HuH-7 (cell line): ENCODE results near the gene GMDS.
"Not testable (repeated sequence)": the region's sequence is repeated elsewhere in the genome, so short reads cannot be mapped to it uniquely, and the experiment has no call there.

Experiments
- DNase-seq: peaks from one replicate; pipeline ENCODE4 v3.0.0; 2011; ENCODE audit warnings: low spot score

The GMDS gene

DNA sequence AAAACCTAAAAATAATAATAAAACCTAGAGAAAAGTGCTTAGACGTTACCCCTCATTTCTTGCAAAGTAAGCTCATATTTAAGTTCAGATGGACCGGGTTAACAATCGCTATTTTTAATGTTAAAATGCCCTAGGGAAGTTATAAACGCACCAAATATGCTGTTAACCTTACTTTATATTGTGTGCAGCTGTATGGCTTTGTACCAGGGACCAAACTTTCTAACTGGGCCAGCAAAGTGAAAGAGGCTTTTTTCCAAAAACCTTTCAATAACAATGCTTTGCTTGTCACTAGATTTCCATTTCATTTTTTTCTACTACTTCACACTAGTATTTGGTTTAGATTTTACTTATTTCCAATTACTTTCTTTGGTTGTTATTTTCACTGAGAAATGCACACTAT, 387.2 kb downstream of the GMDS start:
- DNase-seq = no peak

DNA sequence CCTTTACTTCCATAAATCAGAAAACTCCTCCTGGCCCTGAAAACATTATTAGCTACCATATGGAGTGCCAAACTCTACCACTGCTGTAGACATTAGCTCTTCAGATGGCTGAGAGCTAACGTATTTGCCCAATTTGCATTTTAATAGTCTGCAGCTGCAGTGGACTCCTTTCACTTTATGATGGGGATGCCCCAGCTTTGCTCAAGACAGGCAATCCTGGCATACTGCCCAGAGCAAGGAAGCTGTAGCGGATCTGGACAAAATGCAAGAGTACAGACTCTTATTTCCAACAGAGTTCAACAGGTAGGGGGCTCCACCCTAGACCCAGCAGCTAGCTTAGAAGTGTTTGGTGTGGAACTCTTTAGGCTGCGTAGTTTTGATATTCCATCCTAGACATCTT, 389.0 kb downstream of the GMDS start:
- no peak for DNase-seq

DNA sequence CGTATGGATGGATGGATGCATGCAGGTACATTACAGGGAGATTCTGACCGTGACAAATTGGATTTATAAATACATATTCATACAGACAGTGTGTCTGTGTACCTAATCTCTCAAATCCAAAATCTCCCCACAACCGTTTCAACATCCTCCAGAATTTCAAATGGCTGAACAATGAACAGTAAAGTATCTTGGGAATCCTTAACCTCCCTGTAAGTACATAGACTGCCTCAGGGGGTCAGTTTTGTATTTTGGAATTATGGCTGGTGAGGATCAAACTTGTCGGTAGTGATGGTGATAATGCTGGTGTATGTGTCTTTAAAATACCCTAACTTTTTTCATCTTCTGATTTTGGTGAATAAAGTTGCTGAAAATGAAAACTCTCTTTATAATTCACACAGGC, 389.5 kb downstream of the GMDS start:
- no peak for DNase-seq

DNA sequence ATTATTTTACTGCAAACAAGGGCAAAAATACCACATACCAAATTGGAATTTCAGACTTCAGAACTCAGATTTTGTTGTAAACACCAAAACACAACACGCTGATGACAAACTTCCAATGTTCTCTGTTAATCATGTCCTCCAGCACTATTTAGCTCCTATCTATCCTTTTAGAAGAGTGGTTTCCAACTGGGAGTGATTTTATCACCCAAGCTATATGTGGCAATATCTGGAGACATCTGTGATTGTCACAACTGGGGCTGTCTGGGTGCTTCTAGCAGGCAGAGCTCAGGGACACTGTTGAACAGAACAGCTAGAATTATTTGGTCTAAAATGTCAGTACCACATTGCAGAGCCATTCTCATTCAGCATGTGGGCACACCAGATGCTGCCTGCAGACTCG, 391.1 kb downstream of the GMDS start:
- no peak for DNase-seq

DNA sequence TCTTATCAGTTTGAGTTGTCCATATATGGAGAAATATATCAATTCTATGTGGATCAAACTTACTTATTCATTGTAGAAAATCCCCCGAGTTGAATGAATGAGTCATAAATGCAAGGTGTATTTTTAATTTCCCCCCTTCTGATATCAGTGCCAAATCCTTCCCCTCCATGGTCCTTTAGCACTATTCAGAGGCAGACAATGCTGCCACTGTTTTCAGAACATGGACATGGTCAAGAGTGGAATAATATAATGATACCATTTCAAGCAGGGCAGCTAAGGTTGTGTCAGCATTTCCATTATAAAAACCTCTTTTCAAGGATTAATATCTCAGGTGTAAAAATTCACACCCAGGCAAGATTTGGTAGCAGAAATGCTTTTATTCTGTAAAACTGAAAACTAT, 391.6 kb downstream of the GMDS start:
- no peak for DNase-seq

DNA sequence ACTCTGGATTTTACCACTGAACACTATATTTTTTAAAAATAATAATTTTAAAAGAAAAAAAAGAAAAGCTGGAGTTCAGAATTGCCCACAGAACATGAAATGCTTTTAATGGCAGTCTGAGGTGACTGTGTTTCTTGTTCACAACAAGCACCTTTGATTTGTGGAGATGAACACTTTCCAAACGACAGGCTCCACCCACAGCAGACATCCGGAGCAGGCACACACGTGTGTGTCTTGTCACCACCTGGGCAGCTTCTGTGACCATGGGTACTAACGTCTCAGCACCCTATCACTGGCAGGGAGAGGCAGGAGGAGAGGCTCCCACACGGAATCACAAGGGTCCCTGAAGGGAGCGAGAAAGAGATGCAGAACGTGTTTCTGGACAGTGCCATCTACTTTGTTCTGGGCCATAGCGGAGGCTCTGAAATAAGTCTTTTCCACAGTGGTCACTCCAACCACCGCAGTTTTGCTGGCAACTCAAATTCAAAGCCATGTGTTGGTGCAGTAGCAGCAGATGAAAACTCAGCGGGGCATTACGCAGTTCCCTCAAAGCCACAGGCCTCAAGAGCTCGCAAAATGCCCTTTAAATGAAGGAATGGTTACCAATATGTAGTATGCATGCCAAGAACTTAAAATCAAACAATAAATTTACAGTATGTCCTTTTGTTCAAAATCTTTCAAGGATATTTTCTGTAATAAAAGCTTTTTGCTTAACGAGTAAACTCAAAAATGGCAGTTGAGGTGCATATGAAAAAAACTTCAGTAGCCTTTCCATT, 393.5 kb downstream of the GMDS start:
- DNase-seq = no peak

DNA sequence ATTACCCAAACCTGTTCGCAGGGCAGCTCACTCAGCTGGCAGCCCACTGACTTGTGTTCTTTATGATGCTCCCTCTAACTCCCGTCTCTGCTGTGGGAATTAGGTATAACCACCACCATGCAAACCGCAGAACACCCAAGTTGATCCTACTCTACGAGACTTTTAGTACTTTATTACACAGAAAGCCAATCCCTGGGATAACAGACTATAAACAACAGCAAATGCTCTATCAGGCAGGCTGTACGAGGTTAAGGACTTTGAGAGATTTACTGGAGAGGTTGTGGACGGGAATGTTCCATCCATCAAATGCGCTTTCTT, 394.6 kb downstream of the GMDS start:
- no peak for DNase-seq

DNA sequence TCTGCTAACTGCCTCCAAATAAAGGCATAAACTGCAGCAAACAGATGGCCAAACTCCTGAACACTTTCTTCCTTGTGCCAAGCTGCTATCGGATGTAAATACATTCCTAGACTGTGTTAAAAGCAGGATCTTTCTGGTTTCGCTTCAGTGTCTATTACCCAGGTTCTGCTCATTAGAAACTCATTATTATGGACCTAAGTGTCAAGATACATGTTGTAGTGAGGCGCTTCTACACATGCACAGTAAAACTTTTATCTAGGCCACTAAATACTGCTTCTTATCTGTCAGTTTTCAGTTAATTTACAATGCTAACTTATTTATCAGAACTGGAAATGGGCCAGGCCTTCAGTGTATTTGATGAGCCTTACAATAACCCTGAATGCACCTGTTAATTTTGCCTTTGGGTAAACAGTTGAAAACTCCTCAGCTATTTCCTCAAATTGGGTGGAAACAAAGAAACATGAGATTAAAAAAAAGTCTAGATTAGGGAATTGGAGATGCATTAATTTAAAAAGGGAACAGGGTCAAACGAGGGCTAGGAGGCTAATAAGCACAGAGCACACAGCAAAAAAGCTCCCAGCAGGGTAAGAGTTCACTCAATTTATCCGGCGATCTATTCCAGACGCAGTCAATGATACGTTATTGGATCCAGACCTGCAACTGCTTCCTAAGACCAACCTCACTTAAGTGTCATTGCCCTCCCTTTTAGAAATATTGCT, 395.1 kb downstream of the GMDS start:
- no peak for DNase-seq

DNA sequence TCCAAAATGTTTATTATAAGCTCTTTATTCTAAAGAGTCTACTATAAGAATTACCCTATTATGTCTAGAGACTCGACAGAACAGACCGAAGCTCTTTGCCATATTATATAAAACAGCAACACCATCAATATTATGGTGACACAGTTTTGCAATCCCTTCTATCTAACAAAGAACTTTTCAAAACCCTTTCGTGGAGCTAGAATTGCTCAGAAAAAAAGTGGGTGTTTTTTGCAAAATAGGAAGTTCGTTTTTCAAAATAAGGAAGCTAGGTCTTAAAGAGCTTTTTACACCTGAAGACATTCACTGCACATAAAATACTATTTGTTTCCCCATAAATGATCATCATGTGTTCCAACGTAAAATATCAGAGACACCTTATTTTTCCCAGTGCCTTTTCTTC, 395.7 kb downstream of the GMDS start:
- DNase-seq = no peak

DNA sequence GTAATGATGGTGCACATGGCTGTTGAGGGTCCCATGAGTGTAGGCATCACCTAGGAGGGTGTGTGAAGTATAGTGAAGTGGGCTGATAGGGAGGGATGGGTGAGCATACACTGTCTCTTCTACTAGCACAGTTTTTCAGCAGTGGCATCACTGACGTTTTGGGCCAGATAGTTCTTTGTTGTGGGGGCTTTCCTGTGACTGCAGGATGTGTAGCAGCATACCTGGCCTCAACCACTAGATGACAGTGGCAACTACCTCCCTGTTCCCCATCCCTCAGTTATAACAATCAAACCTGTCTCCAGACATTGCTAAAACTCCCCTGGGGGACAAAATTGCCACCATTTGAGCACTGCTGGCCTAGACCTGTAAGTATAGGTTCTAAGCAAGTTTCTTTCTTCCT, 396.7 kb downstream of the GMDS start:
- DNase-seq = no peak

DNA sequence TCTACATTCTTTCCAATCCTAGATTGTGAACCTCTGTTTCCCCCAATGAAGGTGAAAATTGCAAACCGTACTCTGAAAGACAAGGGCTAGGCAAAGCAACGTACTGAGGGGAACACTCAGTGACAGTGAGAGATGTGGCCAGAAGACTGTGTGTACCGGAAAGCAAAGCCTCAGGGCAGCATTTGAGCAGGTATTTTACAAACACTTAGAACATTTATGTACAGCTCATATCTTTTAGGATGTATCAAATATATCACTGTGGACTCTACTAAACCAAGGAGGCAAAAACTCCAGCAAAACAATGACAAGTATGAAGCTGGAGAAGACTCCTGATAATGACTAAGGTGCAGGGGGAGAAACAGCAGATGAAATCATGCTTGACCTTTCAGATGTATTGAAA, 398.8 kb downstream of the GMDS start:
- DNase-seq = no peak

DNA sequence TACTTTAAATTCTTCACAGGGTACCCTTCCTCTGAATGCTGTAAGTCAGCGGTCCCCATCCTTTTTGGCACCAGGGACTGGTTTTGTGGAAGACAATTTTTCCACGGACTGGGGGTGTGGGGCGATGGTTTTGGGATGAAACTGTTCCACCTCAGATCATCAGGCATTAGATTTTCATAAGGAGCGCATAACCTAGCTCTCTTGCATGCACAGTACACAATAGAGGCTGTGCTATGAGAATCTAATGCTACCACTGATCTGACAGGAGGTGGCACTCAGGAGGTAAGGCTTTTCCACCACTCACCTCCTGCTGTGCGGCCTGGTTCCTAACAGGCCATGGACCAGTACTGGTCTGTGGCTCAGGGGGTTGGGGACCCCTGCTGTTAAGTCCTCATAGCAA, 399.9 kb downstream of the GMDS start:
- DNase-seq = not testable (repeated sequence)

DNA sequence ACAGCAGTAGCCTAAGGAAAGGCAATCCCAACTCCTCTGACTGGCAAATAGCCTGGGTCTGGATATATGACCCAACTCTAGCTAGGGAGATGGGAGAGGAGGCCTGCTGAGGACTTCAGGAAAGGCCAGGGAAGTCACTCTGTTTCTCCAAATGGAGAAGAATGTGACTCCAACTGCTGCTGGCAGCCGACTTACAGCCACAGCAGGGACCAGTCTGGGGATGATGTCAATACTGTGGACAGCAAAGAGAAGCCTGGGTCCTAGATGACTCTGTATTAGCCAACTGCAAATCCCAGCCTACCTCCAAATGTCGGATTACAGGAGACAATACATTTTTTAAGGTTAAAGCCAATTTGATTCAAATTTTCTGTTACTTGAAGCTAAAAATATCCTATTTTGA, 403.1 kb downstream of the GMDS start:
- no peak for DNase-seq

DNA sequence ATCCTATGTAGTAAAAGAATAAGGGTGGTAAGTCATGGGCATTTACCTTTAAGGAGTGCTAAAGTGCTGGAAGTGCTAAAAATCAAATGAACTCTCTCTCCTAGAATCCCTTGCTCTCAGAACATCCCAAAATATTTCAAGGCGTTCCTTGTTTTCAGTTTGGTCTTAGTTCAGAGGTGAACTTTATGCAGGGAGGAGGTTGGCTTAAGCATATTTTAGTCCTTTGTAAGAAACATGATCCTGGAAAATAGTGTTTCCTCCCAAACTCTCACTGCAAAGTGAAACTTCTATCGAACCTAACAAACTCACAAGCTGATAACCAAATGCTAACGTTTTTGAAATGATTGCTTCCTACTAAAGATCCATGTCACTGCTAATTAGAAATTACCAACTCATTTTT, 404.3 kb downstream of the GMDS start:
- no peak for DNase-seq

DNA sequence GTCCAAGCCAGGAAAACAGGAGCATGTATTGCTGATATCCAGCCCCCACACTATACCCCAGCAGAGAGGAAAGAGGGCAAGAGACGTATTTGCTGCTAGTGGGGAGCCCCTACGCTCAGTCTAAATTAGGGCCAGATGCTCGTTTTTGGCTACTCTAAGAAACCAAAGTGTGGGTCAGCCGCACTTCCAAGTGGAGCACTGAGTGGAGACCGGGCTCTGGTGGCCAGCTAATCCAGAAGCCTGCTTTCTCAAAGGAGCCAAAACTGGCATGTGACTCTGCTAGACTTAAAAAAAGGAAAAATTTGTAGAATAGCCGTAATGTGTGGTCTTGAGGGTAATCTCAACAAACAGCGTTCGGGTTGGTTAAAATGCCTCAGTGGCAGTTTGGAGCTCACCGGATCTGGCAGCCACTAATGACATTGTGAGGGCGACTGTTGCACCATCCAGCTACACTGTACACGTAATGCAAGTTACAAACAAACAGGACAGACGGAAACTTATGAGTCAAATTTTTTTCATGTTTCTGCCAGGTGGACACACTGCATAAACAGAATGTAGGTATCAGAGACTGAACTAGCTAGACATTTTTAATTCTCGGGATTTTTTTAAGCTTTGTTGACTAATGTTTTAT, 404.8 kb downstream of the GMDS start:
- no peak for DNase-seq

DNA sequence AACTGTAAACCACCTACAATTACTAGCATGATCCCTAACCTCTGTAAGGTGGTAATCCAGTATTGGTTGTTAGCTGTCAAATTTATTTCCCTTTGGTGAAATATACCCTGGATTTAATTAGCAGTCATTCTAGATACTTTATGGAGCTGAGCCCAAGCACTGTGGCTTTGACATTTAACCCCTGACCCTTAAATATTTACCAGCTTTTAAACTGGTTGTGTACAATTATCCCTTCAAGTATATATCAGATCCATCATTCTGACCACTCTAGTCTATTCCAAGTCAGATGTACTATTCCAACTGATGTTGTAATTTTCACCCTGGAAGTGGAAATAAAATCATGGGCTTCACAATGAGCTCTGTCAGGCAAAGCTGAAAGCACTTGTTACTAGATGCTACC, 406.0 kb downstream of the GMDS start:
- no peak for DNase-seq

DNA sequence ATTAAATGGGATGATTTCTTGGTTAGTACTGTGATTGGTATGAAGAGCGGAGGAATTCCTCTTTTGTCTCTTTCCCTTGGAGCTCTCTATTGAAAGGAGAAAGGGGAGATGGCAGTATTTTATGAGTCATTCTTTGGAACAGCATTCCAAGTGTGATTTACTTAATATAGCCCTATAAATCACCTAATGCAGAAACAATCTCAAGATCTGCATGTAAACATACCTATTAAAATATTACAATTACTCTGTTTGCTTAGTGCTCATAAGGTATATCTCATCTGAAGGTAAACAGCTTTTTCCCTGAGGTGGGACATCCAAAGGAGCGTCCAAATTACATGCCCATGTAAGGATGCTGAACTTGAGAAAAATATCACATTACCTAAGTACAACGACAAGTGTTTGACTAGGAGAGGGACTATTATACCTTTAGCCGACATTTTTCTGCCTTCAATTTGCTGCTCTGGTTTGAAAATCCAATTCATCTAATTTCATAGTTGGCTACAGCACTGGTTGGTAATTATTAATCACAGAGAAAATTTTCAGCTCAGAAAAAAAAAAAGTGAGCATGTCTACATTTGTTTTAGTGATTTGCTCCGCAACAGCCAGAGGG, 406.7 kb downstream of the GMDS start:
- no peak for DNase-seq

DNA sequence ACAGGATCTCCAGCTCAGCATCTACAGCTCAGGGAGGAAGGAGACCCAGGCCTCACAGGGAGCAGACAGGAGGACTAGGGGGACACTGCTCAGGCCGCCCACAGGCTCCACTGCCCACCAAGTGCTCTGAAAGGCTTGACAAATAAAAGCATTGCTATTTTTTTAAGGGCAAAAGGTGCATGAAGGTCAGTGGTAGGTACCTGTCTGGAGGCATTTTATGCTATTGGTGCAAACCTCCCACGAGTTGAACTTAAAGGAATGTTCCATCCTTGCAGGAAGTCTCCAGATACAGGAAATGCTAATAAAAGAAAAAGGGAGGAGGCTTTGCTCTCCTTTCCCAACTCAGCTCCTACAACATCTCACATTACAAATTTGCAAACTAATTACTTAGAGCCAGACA, 407.6 kb downstream of the GMDS start:
- DNase-seq = no peak

DNA sequence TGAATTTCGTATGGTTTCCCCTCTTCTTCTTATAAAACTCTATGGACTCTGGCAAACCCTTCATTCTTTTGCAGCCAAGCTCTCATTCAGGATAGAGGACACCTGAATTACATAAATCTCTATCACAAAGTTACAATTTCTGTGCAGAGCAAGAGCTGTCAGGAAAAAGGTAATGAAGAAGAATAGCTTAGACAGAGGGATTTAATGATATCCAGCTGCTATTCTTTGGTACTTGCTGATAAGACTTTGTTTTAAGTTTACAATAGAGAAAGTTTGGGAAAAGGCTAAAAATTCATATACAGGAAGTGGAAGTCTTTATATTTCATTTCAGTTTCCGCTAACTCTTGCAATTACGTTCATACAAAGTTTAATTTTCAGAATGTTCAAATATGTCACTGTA, 408.7 kb downstream of the GMDS start:
- DNase-seq = no peak

DNA sequence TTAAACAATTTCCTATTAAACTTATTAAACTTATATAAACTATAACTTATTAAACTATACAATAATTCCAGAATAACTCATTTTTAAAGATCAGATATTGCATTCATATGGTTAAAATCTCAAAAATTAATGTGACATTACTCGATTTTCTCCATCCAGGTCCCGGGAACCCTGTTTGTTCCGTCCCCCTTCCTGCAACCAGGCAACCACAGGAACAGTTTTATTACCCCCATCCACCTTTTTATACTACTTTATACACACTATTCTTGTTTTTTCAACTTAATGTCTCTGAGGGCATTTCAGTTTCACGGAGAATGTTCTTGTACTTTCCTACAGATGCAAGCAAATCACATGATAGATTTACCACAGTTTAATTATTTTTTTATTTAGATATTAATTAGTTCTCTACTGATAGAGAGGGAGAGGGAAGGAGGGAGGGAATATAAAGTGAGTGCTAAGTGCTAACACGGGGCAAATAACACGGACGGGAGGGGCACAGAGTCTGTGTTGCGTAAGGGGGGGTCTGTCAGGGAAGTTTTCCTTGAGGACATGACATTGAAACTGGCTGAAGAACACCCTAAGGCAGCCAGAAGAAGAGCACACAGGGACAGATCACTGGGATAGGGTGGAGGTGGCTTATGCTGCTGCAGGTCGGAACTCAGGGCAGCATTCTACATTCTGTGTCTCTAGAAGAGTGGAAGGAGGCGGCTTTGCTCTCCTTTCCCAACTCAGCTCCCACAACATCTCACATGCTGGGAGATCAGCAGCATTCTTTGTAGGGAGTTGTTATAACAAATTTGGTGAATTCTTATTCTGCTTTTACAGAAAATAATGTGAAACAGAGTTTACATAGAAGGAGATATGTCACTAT, 410.5 kb downstream of the GMDS start:
- no peak for DNase-seq

DNA sequence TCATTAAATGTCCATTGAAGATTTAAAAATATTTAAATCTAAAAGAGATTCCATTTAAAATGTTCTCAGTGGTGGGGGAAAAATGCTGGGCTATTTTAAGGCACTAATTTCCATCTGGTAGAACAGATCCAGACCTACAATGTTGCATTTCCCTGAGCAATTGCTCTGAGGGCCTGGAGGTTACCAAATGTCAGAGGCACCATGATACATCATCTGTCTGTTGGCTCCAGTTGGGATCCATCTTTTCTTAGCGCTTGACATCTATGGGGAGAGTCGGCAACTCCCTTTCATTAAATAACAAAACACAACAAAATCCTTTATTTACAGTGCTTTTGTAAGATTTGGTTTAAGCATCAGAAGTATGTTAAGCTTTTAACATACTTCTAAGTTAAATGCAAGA, 411.2 kb downstream of the GMDS start:
- DNase-seq = no peak
